HCT116 (cell line): ENCODE measurements around the gene NMD3. TPM values are rescaled to one million over a fixed set of nuclear protein-coding genes. Genes with fewer than 3 reads are reported as not detected.

Experiments used
- ATAC-seq: fragments of 200-7000 bp; cut with Tn5 transposase; 2 replicates; pipeline ENCODE4 v1.9.1; 2020; ENCODE audit warnings: mild to moderate bottlenecking, moderate library complexity
- BruUV-seq: library from RNA; stranded (reverse); fragments of 400-500 nt; replicated peaks from 2 replicates; lab custom pipeline; 2021; lab: Mats Ljungman, UMichigan
- CTCF ChIA-PET: fragments of 300-600 bp; sonication (Branson Sonifier 250); formaldehyde crosslinking; loops from one replicate; lab custom pipeline; 2021; ENCODE audit warnings: antibody characterized with exemption; lab: Charles Lee
- POLR2A ChIA-PET: fragments of 300-600, 350-600 bp; sonication (Branson Sonifier 250); formaldehyde crosslinking; loops from one replicate; lab custom pipeline; 2021; ENCODE audit warnings: antibody characterized with exemption; lab: Charles Lee
- RAD21 ChIA-PET, 2 experiments: fragments of 300-600 bp; sonication (Branson Sonifier 250); formaldehyde crosslinking; loops; one replicate each; lab custom pipeline; 2023; ENCODE audit warnings: low total read pairs in 2 of 2; ENCODE audit not compliant: uncharacterized antibody in 2 of 2, unreplicated experiment in 2 of 2, low non-redundant PET in 1 of 2; lab: Charles Lee
- DNase-seq: peaks from one replicate; pipeline ENCODE4 v3.0.0-alpha.2; 2010; ENCODE audit warnings: low read depth, low spot score
- H2AFZ ChIP-seq: fragments of 200-600 bp; shearing (Covaris generic), sonication (generic); 2 replicates; pipeline ENCODE4 v1.6.1; 2017; ENCODE audit warnings: low read depth, mixed run types, mixed read lengths, antibody characterized with exemption, low read length; ENCODE audit not compliant: poor library complexity, severe bottlenecking
- H3K27ac ChIP-seq: 2 replicates; pipeline ENCODE4 v1.5.1; 2012; ENCODE audit warnings: low read depth, low read length
- H3K27me3 ChIP-seq: fragments of 200-600 bp; sonication (generic); 2 replicates; pipeline ENCODE4 v1.6.1; 2016; ENCODE audit warnings: mixed run types, low read length, mixed read lengths; ENCODE audit not compliant: insufficient read depth
- H3K36me3 ChIP-seq, 2 experiments: fragments of 200-500 bp in 1 of 2; fragments of 200-600 bp in 1 of 2; sonication (Bioruptor generic) in 1 of 2; sonication (generic) in 1 of 2; 2 replicates each; pipeline versions ENCODE4 v1.5.1 to v1.6.1; 2014 to 2016; ENCODE audit warnings: low read length in 2 of 2, inconsistent platforms in 1 of 2, mixed read lengths in 1 of 2, mixed run types in 1 of 2; ENCODE audit not compliant: insufficient read depth in 2 of 2, control insufficient read depth in 1 of 2
- H3K4me1 ChIP-seq, 2 experiments: fragments of 200-600 bp in 1 of 2; sonication (generic) in 1 of 2; 2 replicates each; pipeline versions ENCODE4 v1.5.1 to v1.6.1; 2012 to 2017; ENCODE audit warnings: low read length in 2 of 2, inconsistent platforms in 1 of 2, mild to moderate bottlenecking in 1 of 2, mixed read lengths in 1 of 2, mixed run types in 1 of 2, moderate library complexity in 1 of 2; ENCODE audit not compliant: insufficient read depth in 2 of 2, control insufficient read depth in 1 of 2
- H3K4me2 ChIP-seq: fragments of 200-600 bp; sonication (generic); 2 replicates; pipeline ENCODE4 v1.6.1; 2017; ENCODE audit warnings: mixed run types, low read length, mixed read lengths
- H3K4me3 ChIP-seq, 2 experiments: fragments of 200-600 bp in 1 of 2; sonication (generic) in 1 of 2; replicated peaks in 1 of 2; 2 replicates each; pipeline ENCODE4 v1.5.1; 2011 to 2016; ENCODE audit warnings: low read length in 2 of 2, control low read depth in 1 of 2, low read depth in 1 of 2, mild to moderate bottlenecking in 1 of 2, mixed read lengths in 1 of 2, mixed run types in 1 of 2
- H3K79me2 ChIP-seq: fragments of 200-600 bp; sonication (generic); 2 replicates; pipeline ENCODE4 v1.6.1; 2017; ENCODE audit warnings: mild to moderate bottlenecking, mixed run types, low read length, moderate library complexity, mixed read lengths; ENCODE audit not compliant: insufficient read depth
- H3K9ac ChIP-seq: fragments of 200-600 bp; sonication (generic); 2 replicates; pipeline ENCODE4 v1.6.1; 2016; ENCODE audit warnings: low read length, mixed read lengths
- H3K9me2 ChIP-seq: fragments of 200-600 bp; sonication (generic), shearing (Covaris generic); 2 replicates; pipeline ENCODE4 v1.6.1; 2017; ENCODE audit warnings: mixed run types, mild to moderate bottlenecking, moderate library complexity; ENCODE audit not compliant: insufficient read depth
- H3K9me3 ChIP-seq, 2 experiments: fragments of 200-500 bp in 1 of 2; fragments of 200-600 bp in 1 of 2; sonication (Bioruptor generic) in 1 of 2; sonication (generic) in 1 of 2; 2 replicates each; pipeline ENCODE4 v1.6.1; 2014 to 2017; ENCODE audit warnings: low read length in 2 of 2, mixed read lengths in 2 of 2, inconsistent platforms in 1 of 2, low read depth in 1 of 2, mild to moderate bottlenecking in 1 of 2, mixed run types in 1 of 2, moderate library complexity in 1 of 2; ENCODE audit not compliant: control insufficient read depth in 1 of 2, insufficient read depth in 1 of 2
- H4K20me1 ChIP-seq: fragments of 200-600 bp; sonication (generic), shearing (Covaris generic); 2 replicates; pipeline ENCODE4 v1.6.1; 2017; ENCODE audit warnings: mixed run types, mild to moderate bottlenecking, moderate library complexity; ENCODE audit not compliant: insufficient read depth
- ATF3 ChIP-seq: IDR thresholded peaks from 2 replicates; pipeline ENCODE4 v1.6.1; 2012
- CTCF ChIP-seq, 3 experiments: fragments of 200-600 bp in 1 of 3; sonication (generic) in 1 of 3; IDR thresholded peaks in 2 of 3; conservative IDR thresholded peaks in 1 of 3; 2 replicates each; pipeline ENCODE4 v1.5.1; 2012 to 2017; ENCODE audit warnings: low read depth in 2 of 3, low read length in 2 of 3, antibody characterized with exemption in 1 of 3, borderline replicate concordance in 1 of 3, control low read depth in 1 of 3, mild to moderate bottlenecking in 1 of 3, mixed read lengths in 1 of 3, mixed run types in 1 of 3, moderate library complexity in 1 of 3; ENCODE audit not compliant: insufficient read depth in 1 of 3
- EZH2phosphoT487 ChIP-seq: fragments of 200-600 bp; IDR thresholded peaks from 2 replicates; pipeline ENCODE4 v1.6.1; 2018; ENCODE audit warnings: antibody characterized with exemption, borderline replicate concordance
- JUND ChIP-seq: IDR thresholded peaks from 2 replicates; pipeline ENCODE4 v1.6.1; 2012
- MAX ChIP-seq: IDR thresholded peaks from 2 replicates; pipeline ENCODE4 v1.6.1; 2012
- REST ChIP-seq: IDR thresholded peaks from 2 replicates; pipeline ENCODE4 v1.6.1; 2012; ENCODE audit warnings: low read depth
- SIN3A ChIP-seq: IDR thresholded peaks from 2 replicates; pipeline ENCODE4 v1.6.1; 2012; ENCODE audit warnings: low read depth
- SRF ChIP-seq: IDR thresholded peaks from 2 replicates; pipeline ENCODE4 v1.6.1; 2012; ENCODE audit warnings: low read depth
- TCF7L2 ChIP-seq: IDR thresholded peaks from 2 replicates; pipeline ENCODE4 v1.7.0; 2011; ENCODE audit warnings: borderline replicate concordance, inconsistent platforms; ENCODE audit not compliant: insufficient read depth, insufficient read length; ENCODE audit errors: extremely low read depth
- YY1 ChIP-seq: IDR thresholded peaks from 2 replicates; pipeline ENCODE4 v1.6.1; 2011; ENCODE audit warnings: low read length, low read depth, moderate library complexity, mild to moderate bottlenecking; ENCODE audit not compliant: insufficient replicate concordance; ENCODE audit errors: extremely low read depth
- ZBTB33 ChIP-seq: IDR thresholded peaks from 2 replicates; pipeline ENCODE4 v1.6.1; 2011; ENCODE audit warnings: mild to moderate bottlenecking, low read length, moderate library complexity; ENCODE audit not compliant: insufficient replicate concordance; ENCODE audit errors: extremely low read depth
- ZFX ChIP-seq: fragments of 450-650 bp; IDR thresholded peaks from 2 replicates; pipeline ENCODE4 v1.6.1; 2017
- intact Hi-C: fragments of 100-400 bp; cut with micrococcal nuclease; formaldehyde crosslinking; loops from 2 replicates; pipeline ENCODE4 v1.10.0; 2022
- total RNA-seq: library from RNA; stranded (reverse); gene quantifications from one replicate; pipeline ENCODE4 v1.2.1, GENCODE V29; 2021; ENCODE audit not compliant: unreplicated experiment

Gene NMD3
- total RNA-seq, 1 experiment from 2014 or later = 85.2 TPM

- no peak overlapping the region for H2AFZ ChIP-seq
- ChIA-PET RAD21 (no interaction called here), POLR2A (no interaction called here), CTCF (interaction anchor here (1.0 kb wide), 1 partner anchor 311 kb away, joined by 3 read pairs; no protein-coding TSS in a partner anchor)
- ATAC-seq (no peak), DNase-seq (no peak)
- H3K9ac ChIP-seq = no peak overlapping the region
- H3K79me2 ChIP-seq = 0 out of 2 replicates have a peak, but pooled peaks cover under 1% of the 10 kb centered on the region
- peaks cover 5 to 14% of the 10 kb centered on the region in 2 experiments; a peak in 3 of 4 replicates for H3K4me1 ChIP-seq
- H4K20me1 ChIP-seq = no peaks in the 10 kb centered on the region
- H3K27ac ChIP-seq = no peak overlapping the region
- H3K27me3 ChIP-seq = no peaks in the 10 kb centered on the region
- H3K4me2 ChIP-seq = no peak overlapping the region
- intact Hi-C loops = no loop called here
- H3K36me3 ChIP-seq = peaks cover 0 to 11% of the 10 kb centered on the region in 2 experiments; a peak in 1 of 4 replicates
- no peak overlapping the region for H3K4me3 ChIP-seq
- TF ChIP-seq JUND (no peak), YY1 (no peak)
- BruUV-seq = no TSS peak
- H3K9me2 ChIP-seq = no peaks in the 10 kb centered on the region
- no peaks in the 10 kb centered on the region for H3K9me3 ChIP-seq
These were observed 46.5 kb downstream of the NMD3 start for GRCh38 chr3:161267646-161268045.

- Histone ChIP-seq H3K4me3 (no peak overlapping the region), H3K27me3 (no peaks in the 10 kb centered on the region), H3K9me2 (no peaks in the 10 kb centered on the region), H4K20me1 (no peaks in the 10 kb centered on the region), H3K9ac (no peak overlapping the region), H3K36me3 (peaks cover 0 to 5% of the 10 kb centered on the region in 2 experiments; a peak in 1 of 4 replicates), H3K4me2 (no peak overlapping the region), H3K79me2 (no peaks in the 10 kb centered on the region), H3K9me3 (no peaks in the 10 kb centered on the region), H3K27ac (no peak overlapping the region), H2AFZ (no peak overlapping the region), H3K4me1 (peaks cover 5 to 14% of the 10 kb centered on the region in 2 experiments; a peak in 3 of 4 replicates)
- RAD21 ChIA-PET = no interaction called here
- ATAC-seq (no peak), DNase-seq (no peak)
- BruUV-seq = no TSS peak
- POLR2A ChIA-PET = no interaction called here
- CTCF ChIA-PET = no interaction called here
- intact Hi-C loops = no loop called here
- TF ChIP-seq REST (no peak), MAX (no peak), TCF7L2 (no peak), ZBTB33 (no peak), ATF3 (no peak), SRF (no peak), EZH2phosphoT487 (no peak), CTCF (IDR thresholded peaks at IDR 0.05 in 2 of 3, conservative IDR thresholded peaks at IDR 0.05 in 1 of 3; ENCODE audit: borderline replicate concordance in 1 of 3, insufficient read depth in 1 of 3, low read depth in 2 of 3, low read length in 2 of 3) (no peak), SIN3A (no peak), ZFX (no peak)
These were observed 47.5 kb downstream of the NMD3 start for GRCh38 chr3:161268601-161269000.
